IMR-90 (cell line): Measurements from ENCODE around the gene HOXA10. TPM values are rescaled to one million over a fixed set of nuclear protein-coding genes. Genes with fewer than 3 reads are reported as not detected.

Experiments used
- ATAC-seq: fragments of 200-7000 bp; cut with Tn5 transposase; 2 replicates; pipeline ENCODE4 v1.9.1; 2020; ENCODE audit warnings: low read depth, mild to moderate bottlenecking, moderate library complexity
- BruUV-seq: library from RNA; stranded (reverse); fragments of 400-500 nt; replicated peaks from 2 replicates; lab custom pipeline; 2021; lab: Mats Ljungman, UMichigan
- CTCF ChIA-PET: fragments of 300-600 bp; formaldehyde crosslinking; extraction: SDS; loops from one replicate; lab custom pipeline; 2021; ENCODE audit warnings: antibody characterized with exemption; lab: Yijun Ruan, JAX
- POLR2A ChIA-PET: fragments of 300-600 bp; sonication (Branson Sonifier 250); formaldehyde crosslinking; loops from one replicate; lab custom pipeline; 2022; ENCODE audit warnings: antibody characterized with exemption; ENCODE audit not compliant: unreplicated experiment; lab: Charles Lee
- DNase-seq: peaks from one replicate; pipeline ENCODE4 v3.0.0; 2013
- H2AFZ ChIP-seq: replicated peaks from 2 replicates; pipeline ENCODE3; 2013; ENCODE audit warnings: low read length, mild to moderate bottlenecking; ENCODE audit not compliant: poor library complexity
- H2AK5ac ChIP-seq: 2 replicates; pipeline ENCODE4 v1.6.1; 2013; ENCODE audit warnings: low read depth, low read length, inconsistent platforms
- H2AK9ac ChIP-seq: replicated peaks from 2 replicates; pipeline ENCODE3; 2013; ENCODE audit warnings: mild to moderate bottlenecking, low read depth, low read length, moderate library complexity; ENCODE audit not compliant: poor library complexity
- H2BK120ac ChIP-seq: 2 replicates; pipeline ENCODE4 v1.6.1; 2013; ENCODE audit warnings: low read depth, low read length, inconsistent platforms
- H2BK15ac ChIP-seq: 3 replicates; pipeline ENCODE4 v1.6.1; 2013; ENCODE audit warnings: low read depth, low read length, inconsistent platforms
- H2BK20ac ChIP-seq: 2 replicates; pipeline ENCODE4 v1.6.1; 2013; ENCODE audit warnings: low read depth, mild to moderate bottlenecking, inconsistent platforms, low read length, moderate library complexity
- H2BK5ac ChIP-seq: 2 replicates; pipeline ENCODE4 v1.6.1; 2013; ENCODE audit warnings: mild to moderate bottlenecking, low read depth, low read length, inconsistent platforms; ENCODE audit not compliant: poor library complexity, severe bottlenecking
- H3K14ac ChIP-seq: replicated peaks from 2 replicates; pipeline ENCODE4 v1.6.1; 2013; ENCODE audit warnings: low read depth, low read length, inconsistent platforms
- H3K18ac ChIP-seq: 2 replicates; pipeline ENCODE4 v1.6.1; 2013; ENCODE audit warnings: low read depth, low read length, control low read depth
- H3K23ac ChIP-seq: 2 replicates; pipeline ENCODE4 v1.6.1; 2013; ENCODE audit warnings: low read depth, low read length, inconsistent platforms
- H3K27ac ChIP-seq: 2 replicates; pipeline ENCODE4 v1.5.1; 2013; ENCODE audit warnings: mild to moderate bottlenecking, control low read depth, low read length; ENCODE audit not compliant: insufficient read depth
- H3K27me3 ChIP-seq: 2 replicates; pipeline ENCODE4 v1.6.1; 2013; ENCODE audit warnings: low read length; ENCODE audit not compliant: control insufficient read depth, insufficient read depth
- H3K36me3 ChIP-seq: 2 replicates; pipeline ENCODE4 v1.6.1; 2013; ENCODE audit warnings: low read length, mixed read lengths; ENCODE audit not compliant: control insufficient read depth, insufficient read depth
- H3K4ac ChIP-seq: 2 replicates; pipeline ENCODE4 v1.6.1; 2013; ENCODE audit warnings: low read depth, low read length, inconsistent platforms
- H3K4me1 ChIP-seq: 2 replicates; pipeline ENCODE4 v1.6.1; 2013; ENCODE audit warnings: low read length, mixed read lengths; ENCODE audit not compliant: control insufficient read depth, insufficient read depth
- H3K4me2 ChIP-seq: 2 replicates; pipeline ENCODE4 v1.6.1; 2013; ENCODE audit warnings: low read depth, mild to moderate bottlenecking, control low read depth, low read length, moderate library complexity
- H3K4me3 ChIP-seq: 2 replicates; pipeline ENCODE4 v1.5.1; 2013; ENCODE audit warnings: low read depth, mild to moderate bottlenecking, control low read depth, low read length, moderate library complexity; ENCODE audit not compliant: insufficient read depth
- H3K56ac ChIP-seq: 2 replicates; pipeline ENCODE4 v1.6.1; 2013; ENCODE audit warnings: low read length, inconsistent platforms; ENCODE audit not compliant: insufficient read depth; ENCODE audit errors: extremely low read depth
- H3K79me1 ChIP-seq, 2 experiments: 2 replicates each; pipeline ENCODE4 v1.6.1; 2013; ENCODE audit warnings: low read length in 2 of 2, inconsistent platforms in 1 of 2, low read depth in 1 of 2
- H3K9ac ChIP-seq: 2 replicates; pipeline ENCODE4 v1.6.1; 2013; ENCODE audit warnings: low read depth, low read length, control low read depth
- H3K9me1 ChIP-seq: 2 replicates; pipeline ENCODE4 v1.6.1; 2013; ENCODE audit warnings: low read length, inconsistent platforms; ENCODE audit not compliant: insufficient read depth
- H3K9me3 ChIP-seq: 2 replicates; pipeline ENCODE4 v1.6.1; 2013; ENCODE audit warnings: low read length; ENCODE audit not compliant: control insufficient read depth, insufficient read depth
- H4K20me1 ChIP-seq: 2 replicates; pipeline ENCODE4 v1.6.1; 2013; ENCODE audit warnings: low read length, inconsistent platforms; ENCODE audit not compliant: insufficient read depth
- H4K5ac ChIP-seq: 2 replicates; pipeline ENCODE4 v1.6.1; 2013; ENCODE audit warnings: mild to moderate bottlenecking, low read depth, low read length, control low read depth
- H4K8ac ChIP-seq, 2 experiments: 2 replicates each; pipeline ENCODE4 v1.6.1; 2013; ENCODE audit warnings: low read depth in 2 of 2, low read length in 2 of 2, control low read depth in 1 of 2, inconsistent platforms in 1 of 2
- H4K91ac ChIP-seq: 2 replicates; pipeline ENCODE4 v1.6.1; 2013; ENCODE audit warnings: low read depth, low read length, inconsistent platforms; ENCODE audit not compliant: insufficient read depth
- NFE2L2 ChIP-seq: fragments of 150-350 bp; IDR thresholded peaks from 2 replicates; pipeline ENCODE4 v1.6.1; 2016; ENCODE audit warnings: low read depth, mild to moderate bottlenecking, low read length
- RCOR1 ChIP-seq: IDR thresholded peaks from 2 replicates; pipeline ENCODE4 v1.6.1; 2012; ENCODE audit warnings: mild to moderate bottlenecking, low read length, improper control_type of control experiment; ENCODE audit not compliant: insufficient replicate concordance
- SMC3 ChIP-seq: fragments of 150-350 bp; IDR thresholded peaks from 2 replicates; pipeline ENCODE4 v1.6.1; 2016; ENCODE audit warnings: low read depth, mild to moderate bottlenecking, antibody characterized with exemption, low read length, moderate library complexity
- WGBS, 2 experiments: methylation state at CpG; one replicate each; pipeline versions ENCODE4 v1.1.5 to v1.1.7; 2013; ENCODE audit warnings: missing lambda C conversion rate in 2 of 2; ENCODE audit not compliant: insufficient read length in 1 of 2; ENCODE audit errors: extremely low coverage in 2 of 2; 5-methylcytosine and 5-hydroxymethylcytosine counted together
- dilution Hi-C: fragments of 300-500 bp; cut with HindIII; formaldehyde crosslinking; loops from one replicate; pipeline ENCODE4 v1.14.3; 2018; ENCODE audit warnings: low sequenced_read_pairs; ENCODE audit not compliant: unreplicated experiment
- in situ Hi-C: fragments of 300-500 bp; cut with MboI; formaldehyde crosslinking; loops from 3 replicates; pipeline ENCODE4 v1.14.3; 2019; ENCODE audit warnings: low sequenced_read_pairs, inconsistent platforms, mixed read lengths
- intact Hi-C: fragments of 100-400 bp; cut with micrococcal nuclease; formaldehyde crosslinking; loops from 2 replicates; pipeline ENCODE4 v1.10.0; 2022
- polyA plus RNA-seq, 3 experiments: library from polyadenylated mRNA; depleted of rRNA; stranded (reverse); fragments of >200 nt; gene quantifications; 2 replicates each; pipeline ENCODE4 v1.2.3, GENCODE V29; 2012; ENCODE audit warnings: low replicate concordance in 1 of 3
- total RNA-seq: library from RNA; depleted of rRNA; stranded (reverse); fragments of >200 nt; gene quantifications from 2 replicates; pipeline ENCODE4 v1.2.3, GENCODE V29; 2012

Gene HOXA10
- total and polyA plus RNA-seq, 2 of the 4 experiments (the other 2 are of a cell fraction) = 0.10 to 0.18 TPM

GRCh38 chr7:27161214-27161720, 12.9 kb downstream of the HOXA10 start:
- Histone ChIP-seq H4K91ac (no peak overlapping the region), H3K23ac (no peak overlapping the region), H3K4me3 (peak overlapping the region; percentile 36), H2BK5ac (no peak overlapping the region), H2AK9ac (peak overlapping the region; percentile 87), H3K4me1 (peaks cover 1% of the 10 kb centered on the region; the same call in 1 of the 2 replicates), H2AFZ (peak overlapping the region; percentile 98), H3K4ac (no peak overlapping the region), H3K9me1 (no peaks in the 10 kb centered on the region), H3K27ac (no peak overlapping the region), H4K20me1 (no peaks in the 10 kb centered on the region), H3K14ac (no peak overlapping the region), H3K4me2 (peak overlapping the region; percentile 79), H3K9ac (no peak overlapping the region; the same call in 1 of the 2 replicates), H2BK20ac (no peak overlapping the region), H3K18ac (no peak overlapping the region), H3K9me3 (peaks cover 6% of the 10 kb centered on the region; the same call in 1 of the 2 replicates), H4K5ac (no peak overlapping the region), H4K8ac (no peak overlapping the region), H2BK120ac (no peak overlapping the region), H2BK15ac (no peak overlapping the region), H3K79me1 (no peaks in the 10 kb centered on the region), H3K27me3 (peaks cover 34% of the 10 kb centered on the region), H3K56ac (no peak overlapping the region), H2AK5ac (no peak overlapping the region), H3K36me3 (no peaks in the 10 kb centered on the region)
- intact Hi-C loops = loop anchor here (1.0 to 10.0 kb wide), 4 partner anchors 792 to 1906 kb away; partner anchors contain the start of genes CBX3 and HNRNPA2B1
- no peak for DNase-seq
- peak; percentile 5 for ATAC-seq
- CTCF ChIA-PET = interaction anchor here (0.6 to 1.8 kb wide), 23 partner anchors 9 to 1269 kb away, joined by 3 to 29 read pairs (median 4); partner anchors contain the start of gene HOXA5
- no CpG with 5 or more reads among the region's 27 CpGs for WGBS, 2 experiments
- POLR2A ChIA-PET = no interaction called here
- dilution Hi-C loops = no loop called here
- no TSS peak for BruUV-seq
- TF ChIP-seq NFE2L2 = no peak
- no peak for TF ChIP-seq SMC3
- TF ChIP-seq RCOR1 = no peak
- in situ Hi-C loops = no loop called here
